Measurements from ENCODE around the gene KCTD10. TPM values are rescaled to one million over a fixed set of nuclear protein-coding genes. Genes with fewer than 3 reads are reported as not detected.
"Not testable (repeated sequence)": the region's sequence is repeated elsewhere in the genome, so short reads cannot be mapped to it uniquely, and the experiment has no call there.

The KCTD10 gene
- total RNA-seq, 3 donors from 2014 or later (not counting 1 experiment from before 2014, with no cell fraction given): 76.0 to 141 (median 79.0) TPM

DNA sequence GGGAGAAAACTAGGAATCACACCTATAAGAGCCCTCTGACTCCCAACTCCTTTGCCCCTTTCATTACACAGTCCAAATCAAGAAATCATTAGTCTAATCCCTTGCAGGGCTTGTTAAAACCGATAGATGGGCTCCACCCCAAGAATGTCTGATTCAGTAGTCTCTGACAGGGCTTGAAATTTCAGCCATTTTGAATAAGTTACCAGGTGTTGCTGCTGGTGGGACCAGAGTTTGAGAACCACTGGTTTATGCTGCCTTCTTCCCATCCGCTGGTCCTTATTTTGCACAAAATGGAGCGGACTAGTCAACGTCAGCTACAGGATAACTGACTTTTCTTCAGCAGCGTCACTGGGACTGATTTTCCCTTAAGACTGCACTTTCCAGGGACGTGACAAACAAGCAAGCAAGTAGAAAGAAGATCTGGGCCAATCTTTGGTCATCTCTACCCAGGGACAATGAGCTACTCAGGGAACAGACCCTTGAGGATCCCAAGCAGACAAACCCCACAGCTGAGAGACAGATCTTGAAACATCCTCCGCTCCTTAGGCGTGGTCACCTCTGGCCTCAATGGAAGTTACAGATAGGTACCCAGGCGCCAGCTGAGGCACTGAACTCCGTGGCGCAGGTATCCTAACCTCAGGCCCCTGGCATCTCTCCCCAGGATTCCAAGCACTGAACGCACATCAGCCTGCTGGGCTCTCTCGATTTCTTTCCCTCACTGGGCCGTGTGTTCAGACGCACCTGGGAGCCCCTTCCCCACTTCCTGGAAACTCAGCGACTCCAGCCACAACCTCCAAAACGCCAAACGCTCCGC, 900 bp downstream of the KCTD10 start:
- H3K4me3 ChIP-seq (ENCODE audit: low read length): peak overlapping the region; percentile 93
- H3K36me3 ChIP-seq (ENCODE audit: control insufficient read depth, insufficient read depth, low read length): no peaks in the 10 kb centered on the region
- DNase-seq (no peak), ATAC-seq (no peak)
- TF ChIP-seq, protein P1, sequence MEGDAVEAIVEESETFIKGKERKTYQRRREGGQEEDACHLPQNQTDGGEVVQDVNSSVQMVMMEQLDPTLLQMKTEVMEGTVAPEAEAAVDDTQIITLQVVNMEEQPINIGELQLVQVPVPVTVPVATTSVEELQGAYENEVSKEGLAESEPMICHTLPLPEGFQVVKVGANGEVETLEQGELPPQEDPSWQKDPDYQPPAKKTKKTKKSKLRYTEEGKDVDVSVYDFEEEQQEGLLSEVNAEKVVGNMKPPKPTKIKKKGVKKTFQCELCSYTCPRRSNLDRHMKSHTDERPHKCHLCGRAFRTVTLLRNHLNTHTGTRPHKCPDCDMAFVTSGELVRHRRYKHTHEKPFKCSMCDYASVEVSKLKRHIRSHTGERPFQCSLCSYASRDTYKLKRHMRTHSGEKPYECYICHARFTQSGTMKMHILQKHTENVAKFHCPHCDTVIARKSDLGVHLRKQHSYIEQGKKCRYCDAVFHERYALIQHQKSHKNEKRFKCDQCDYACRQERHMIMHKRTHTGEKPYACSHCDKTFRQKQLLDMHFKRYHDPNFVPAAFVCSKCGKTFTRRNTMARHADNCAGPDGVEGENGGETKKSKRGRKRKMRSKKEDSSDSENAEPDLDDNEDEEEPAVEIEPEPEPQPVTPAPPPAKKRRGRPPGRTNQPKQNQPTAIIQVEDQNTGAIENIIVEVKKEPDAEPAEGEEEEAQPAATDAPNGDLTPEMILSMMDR (IDR thresholded peaks at IDR 0.05): no peak
- H3K27ac Mint-ChIP-seq: peak overlapping the region; percentile 95
- H3K27me3 Mint-ChIP-seq (ENCODE audit: low read depth in 2 of 2): no peaks in the 10 kb centered on the region
- H3K9me3 ChIP-seq (ENCODE audit: control insufficient read depth, insufficient read depth, low read length): no peaks in the 10 kb centered on the region
- intact Hi-C loops (cut with micrococcal nuclease): loop anchor here (2.0 kb wide), 3 partner anchors 19 to 47 kb away; no protein-coding TSS in a partner anchor
- peaks cover 56 to 59% of the 10 kb centered on the region in 2 donors for H3K4me1 Mint-ChIP-seq
- no peaks in the 10 kb centered on the region for H3K27me3 ChIP-seq (ENCODE audit: control insufficient read depth, insufficient read depth, low read length)
- WGBS (ENCODE audit: insufficient coverage): 31% methylated on average over 19 of the region's 19 CpGs
- peak overlapping the region; percentile 81 for H3K27ac ChIP-seq (ENCODE audit: low read length)
- H3K4me3 Mint-ChIP-seq: peak overlapping the region; percentile 94
- peaks cover 21% of the 10 kb centered on the region for H3K4me1 ChIP-seq (ENCODE audit: control insufficient read depth, insufficient read depth, low read length)
- no peaks in the 10 kb centered on the region for H3K36me3 Mint-ChIP-seq
- H3K9me3 Mint-ChIP-seq: no peaks in the 10 kb centered on the region

DNA sequence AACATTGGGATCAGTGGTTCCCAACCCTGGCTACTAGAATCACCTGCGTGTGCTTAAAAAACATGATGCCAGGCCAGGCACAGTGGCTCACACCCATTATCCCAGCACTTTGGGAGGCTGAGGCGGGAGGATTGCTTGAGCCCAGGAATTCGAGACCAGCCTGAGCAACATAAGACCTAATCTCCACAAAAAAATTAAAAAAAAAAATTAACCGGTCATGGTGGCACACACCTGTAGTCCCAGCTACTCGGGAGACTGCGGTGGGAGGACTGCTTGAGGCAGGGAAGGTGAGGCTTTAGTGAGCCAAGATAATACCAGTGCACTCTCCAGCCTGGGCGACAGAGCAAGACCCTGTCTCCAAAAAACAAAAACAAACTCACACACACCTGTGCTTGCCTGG, 2.0 kb downstream of the KCTD10 start:
- DNase-seq (no peak), ATAC-seq (no peak)
- H3K36me3 ChIP-seq (ENCODE audit: control insufficient read depth, insufficient read depth, low read length): no peaks in the 10 kb centered on the region
- H3K9me3 Mint-ChIP-seq: no peaks in the 10 kb centered on the region
- H3K4me1 Mint-ChIP-seq: peaks cover 66 to 70% of the 10 kb centered on the region in 2 donors
- no peaks in the 10 kb centered on the region for H3K9me3 ChIP-seq (ENCODE audit: control insufficient read depth, insufficient read depth, low read length)
- H3K27ac ChIP-seq (ENCODE audit: low read length): no peak overlapping the region
- 91% methylated on average over 7 of the region's 7 CpGs for WGBS (ENCODE audit: insufficient coverage)
- H3K4me3 ChIP-seq (ENCODE audit: low read length): no peak overlapping the region
- TF ChIP-seq, protein P1 (IDR thresholded peaks at IDR 0.05): no peak
- H3K27ac Mint-ChIP-seq: peak overlapping the region; percentile 95
- H3K4me3 Mint-ChIP-seq: peak overlapping the region; percentile 94
- H3K27me3 ChIP-seq (ENCODE audit: control insufficient read depth, insufficient read depth, low read length): no peaks in the 10 kb centered on the region
- intact Hi-C loops (cut with micrococcal nuclease): no loop called here
- H3K4me1 ChIP-seq (ENCODE audit: control insufficient read depth, insufficient read depth, low read length): peaks cover 21% of the 10 kb centered on the region
- no peaks in the 10 kb centered on the region for H3K36me3 Mint-ChIP-seq
- no peaks in the 10 kb centered on the region for H3K27me3 Mint-ChIP-seq (ENCODE audit: low read depth in 2 of 2)

DNA sequence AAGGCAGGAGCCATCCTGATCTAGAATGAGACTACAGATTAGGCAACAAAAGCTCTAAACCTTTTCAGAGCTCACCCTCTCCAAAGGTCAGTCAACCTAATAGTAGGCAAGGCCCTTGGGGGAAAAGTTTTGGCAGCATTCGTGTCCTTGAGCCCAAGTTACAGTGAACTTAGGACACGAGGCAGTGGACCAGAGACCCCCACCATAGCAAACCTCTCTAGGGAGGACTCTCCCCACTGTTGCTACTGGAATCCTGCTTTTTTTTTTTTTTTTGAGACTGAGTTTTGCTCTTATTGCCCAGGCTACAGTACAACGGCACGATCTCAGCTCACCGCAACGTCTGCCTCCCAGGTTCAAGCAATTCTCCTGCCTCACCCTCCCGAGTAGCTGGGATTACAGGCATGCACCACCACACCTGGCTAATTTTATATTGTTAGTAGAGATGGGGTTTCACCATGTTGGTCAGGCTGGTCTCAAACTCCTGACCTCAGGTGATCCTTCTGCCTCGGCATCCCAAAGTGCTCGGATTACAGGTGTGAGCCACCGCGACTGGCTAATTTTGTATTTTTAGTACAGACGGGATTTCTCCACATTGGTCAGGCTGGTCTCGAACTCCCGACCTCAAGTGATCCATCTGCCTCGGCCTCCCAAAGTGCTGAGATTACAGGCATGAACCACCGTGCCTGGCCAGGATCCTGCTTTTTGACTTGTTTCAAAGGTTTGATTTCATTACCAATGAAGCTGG, 3.4 kb downstream of the KCTD10 start:
- ATAC-seq; H3K27ac ChIP-seq (ENCODE audit: low read length); H3K27me3 Mint-ChIP-seq (ENCODE audit: low read depth in 2 of 2); H3K4me3 ChIP-seq (ENCODE audit: low read length); H3K36me3 ChIP-seq (ENCODE audit: control insufficient read depth, insufficient read depth, low read length); H3K36me3 Mint-ChIP-seq; H3K9me3 Mint-ChIP-seq; H3K9me3 ChIP-seq (ENCODE audit: control insufficient read depth, insufficient read depth, low read length); intact Hi-C loops (cut with micrococcal nuclease); H3K4me3 Mint-ChIP-seq; H3K27me3 ChIP-seq (ENCODE audit: control insufficient read depth, insufficient read depth, low read length); DNase-seq: not testable (repeated sequence)
- Mint-ChIP-seq H3K27ac (peak overlapping the region; percentile 79 to 95), H3K4me1 (peaks cover 68 to 71% of the 10 kb centered on the region in 2 donors)
- peaks cover 34% of the 10 kb centered on the region for H3K4me1 ChIP-seq (ENCODE audit: control insufficient read depth, insufficient read depth, low read length)
- WGBS (ENCODE audit: insufficient coverage): 97% methylated on average over 16 of the region's 16 CpGs

DNA sequence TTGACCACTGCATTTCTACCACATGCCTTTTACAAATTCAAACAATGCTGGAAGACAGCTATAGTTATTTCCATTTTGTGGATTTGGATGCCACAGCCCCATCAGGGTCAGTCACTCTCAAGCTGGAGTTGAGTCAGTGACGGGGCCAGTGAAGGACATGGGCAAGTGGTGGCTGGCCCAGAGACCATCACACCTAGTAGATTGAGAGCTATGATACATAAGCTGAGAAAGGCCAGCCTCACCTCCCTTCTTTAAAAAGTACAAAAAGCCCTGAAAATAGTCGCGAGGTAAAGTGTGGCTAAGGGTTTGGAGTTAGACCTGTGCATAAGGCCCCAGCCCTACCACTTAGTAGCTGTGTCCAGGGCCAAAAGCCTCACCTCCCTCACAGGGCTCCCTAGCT, 4.1 kb downstream of the KCTD10 start:
- 100% methylated on average over 3 of the region's 3 CpGs for WGBS (ENCODE audit: insufficient coverage)
- H3K9me3 ChIP-seq (ENCODE audit: control insufficient read depth, insufficient read depth, low read length): no peaks in the 10 kb centered on the region
- H3K36me3 Mint-ChIP-seq: no peaks in the 10 kb centered on the region
- H3K4me1 Mint-ChIP-seq: peaks cover 69 to 72% of the 10 kb centered on the region in 2 donors
- no peak overlapping the region for H3K4me3 Mint-ChIP-seq
- TF ChIP-seq, protein P1 (IDR thresholded peaks at IDR 0.05): no peak
- peaks cover 10% of the 10 kb centered on the region for H3K36me3 ChIP-seq (ENCODE audit: control insufficient read depth, insufficient read depth, low read length)
- H3K27me3 Mint-ChIP-seq (ENCODE audit: low read depth in 2 of 2): no peaks in the 10 kb centered on the region
- H3K9me3 Mint-ChIP-seq: no peaks in the 10 kb centered on the region
- peak overlapping the region; percentile 31 to 86 for H3K27ac Mint-ChIP-seq
- H3K27me3 ChIP-seq (ENCODE audit: control insufficient read depth, insufficient read depth, low read length): no peaks in the 10 kb centered on the region
- H3K4me1 ChIP-seq (ENCODE audit: control insufficient read depth, insufficient read depth, low read length): peaks cover 32% of the 10 kb centered on the region
- intact Hi-C loops (cut with micrococcal nuclease): no loop called here
- H3K27ac ChIP-seq (ENCODE audit: low read length): no peak overlapping the region
- ATAC-seq (no peak), DNase-seq (no peak)
- no peak overlapping the region for H3K4me3 ChIP-seq (ENCODE audit: low read length)
